ENCODE data around the gene MAML1. TPM values are rescaled to one million over a fixed set of nuclear protein-coding genes. Genes with fewer than 3 reads are reported as not detected.

The MAML1 gene
- total and polyA plus RNA-seq, 2 experiments from 2014 or later, result 14.4 to 35.8 TPM

DNA sequence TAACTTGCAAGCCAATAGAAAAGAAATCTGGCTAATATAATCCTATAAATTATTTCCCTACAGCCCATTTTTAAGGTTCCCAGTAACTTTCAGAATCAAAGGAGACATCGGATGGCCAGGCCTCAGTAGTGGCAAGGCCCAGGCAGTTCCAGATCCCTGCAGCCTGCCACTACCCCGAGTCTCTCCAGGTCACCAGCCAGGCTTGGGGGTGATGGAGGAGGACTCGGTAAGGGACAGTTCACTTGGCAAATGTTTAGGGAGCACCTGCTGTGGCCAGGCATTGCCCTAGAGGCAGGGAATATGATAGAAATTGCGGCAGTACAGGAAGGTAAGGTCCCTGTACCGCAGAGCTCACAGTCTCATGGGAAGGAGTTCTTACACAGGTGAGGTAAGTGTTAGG lies 46.0 kb downstream of the MAML1 start:
- Histone ChIP-seq H3K27ac (no peak overlapping the region), H3K4me3 (no peak overlapping the region), H3K9me3 (ENCODE audit: low read depth) (no peaks in the 10 kb centered on the region), H3K27me3 (no peaks in the 10 kb centered on the region), H3K36me3 (peaks cover 33% of the 10 kb centered on the region), H3K4me1 (ENCODE audit: low read depth) (no peaks in the 10 kb centered on the region)
- DNase-seq (ENCODE audit: low read depth in 1 of 2, low spot score in 1 of 2), result no peak
- TF ChIP-seq, protein P1, sequence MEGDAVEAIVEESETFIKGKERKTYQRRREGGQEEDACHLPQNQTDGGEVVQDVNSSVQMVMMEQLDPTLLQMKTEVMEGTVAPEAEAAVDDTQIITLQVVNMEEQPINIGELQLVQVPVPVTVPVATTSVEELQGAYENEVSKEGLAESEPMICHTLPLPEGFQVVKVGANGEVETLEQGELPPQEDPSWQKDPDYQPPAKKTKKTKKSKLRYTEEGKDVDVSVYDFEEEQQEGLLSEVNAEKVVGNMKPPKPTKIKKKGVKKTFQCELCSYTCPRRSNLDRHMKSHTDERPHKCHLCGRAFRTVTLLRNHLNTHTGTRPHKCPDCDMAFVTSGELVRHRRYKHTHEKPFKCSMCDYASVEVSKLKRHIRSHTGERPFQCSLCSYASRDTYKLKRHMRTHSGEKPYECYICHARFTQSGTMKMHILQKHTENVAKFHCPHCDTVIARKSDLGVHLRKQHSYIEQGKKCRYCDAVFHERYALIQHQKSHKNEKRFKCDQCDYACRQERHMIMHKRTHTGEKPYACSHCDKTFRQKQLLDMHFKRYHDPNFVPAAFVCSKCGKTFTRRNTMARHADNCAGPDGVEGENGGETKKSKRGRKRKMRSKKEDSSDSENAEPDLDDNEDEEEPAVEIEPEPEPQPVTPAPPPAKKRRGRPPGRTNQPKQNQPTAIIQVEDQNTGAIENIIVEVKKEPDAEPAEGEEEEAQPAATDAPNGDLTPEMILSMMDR (IDR thresholded peaks at IDR 0.05; ENCODE audit: low read depth, low read length), result no peak

DNA sequence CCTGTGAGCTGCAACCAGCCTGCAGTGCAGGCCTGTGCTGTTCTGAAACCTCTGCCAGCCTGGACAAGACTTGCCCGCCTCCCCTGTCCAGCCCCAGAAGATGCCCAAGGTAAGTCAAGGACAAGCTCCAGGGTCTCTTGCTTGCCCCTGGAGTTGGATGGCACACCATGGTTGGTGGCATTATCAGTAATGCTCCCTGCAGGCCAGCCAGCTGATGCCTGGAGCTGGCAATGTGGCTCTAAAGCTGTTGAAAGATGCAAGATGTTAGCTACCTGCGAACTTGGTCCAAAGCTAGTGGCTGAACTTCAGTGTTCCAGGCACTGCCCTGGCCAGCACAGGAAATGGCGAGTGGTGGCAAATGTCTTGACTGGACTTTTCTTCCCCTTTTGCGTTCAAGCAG lies 47.2 kb downstream of the MAML1 start:
- TF ChIP-seq, protein P1 (IDR thresholded peaks at IDR 0.05; ENCODE audit: low read depth, low read length), result no peak
- Histone ChIP-seq H3K27ac (no peak overlapping the region), H3K36me3 (peaks cover 28% of the 10 kb centered on the region), H3K4me1 (ENCODE audit: low read depth) (no peaks in the 10 kb centered on the region), H3K4me3 (no peak overlapping the region), H3K27me3 (no peaks in the 10 kb centered on the region), H3K9me3 (ENCODE audit: low read depth) (no peaks in the 10 kb centered on the region)
- no peak for DNase-seq (ENCODE audit: low read depth in 1 of 2, low spot score in 1 of 2)

DNA sequence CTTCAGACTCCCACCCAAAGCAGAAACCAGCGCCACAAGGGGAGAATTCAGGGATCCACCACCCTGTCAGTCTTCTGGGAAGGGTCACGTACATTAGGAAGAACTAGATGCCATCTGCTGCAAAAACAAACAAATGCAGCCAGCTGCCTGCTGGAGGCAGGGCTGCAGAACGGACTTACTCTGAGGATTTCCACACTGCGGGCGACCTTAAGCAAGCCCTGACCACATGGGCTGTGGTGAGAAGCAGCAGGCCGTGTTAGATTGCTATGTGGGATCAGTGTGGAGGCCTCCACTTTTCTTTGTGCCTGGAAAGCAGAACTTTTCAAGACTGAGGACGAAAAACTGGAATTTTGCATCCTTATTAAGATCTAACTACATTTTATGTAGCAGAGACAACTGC lies 47.7 kb downstream of the MAML1 start:
- TF ChIP-seq, protein P1 (IDR thresholded peaks at IDR 0.05; ENCODE audit: low read depth, low read length), result no peak
- peaks cover 22% of the 10 kb centered on the region for H3K36me3 ChIP-seq
- no peaks in the 10 kb centered on the region for H3K9me3 ChIP-seq (ENCODE audit: low read depth)
- no peak for DNase-seq (ENCODE audit: low read depth in 1 of 2, low spot score in 1 of 2)
- no peak overlapping the region for H3K4me3 ChIP-seq
- no peaks in the 10 kb centered on the region for H3K27me3 ChIP-seq
- no peak overlapping the region for H3K27ac ChIP-seq
- no peaks in the 10 kb centered on the region for H3K4me1 ChIP-seq (ENCODE audit: low read depth)

DNA sequence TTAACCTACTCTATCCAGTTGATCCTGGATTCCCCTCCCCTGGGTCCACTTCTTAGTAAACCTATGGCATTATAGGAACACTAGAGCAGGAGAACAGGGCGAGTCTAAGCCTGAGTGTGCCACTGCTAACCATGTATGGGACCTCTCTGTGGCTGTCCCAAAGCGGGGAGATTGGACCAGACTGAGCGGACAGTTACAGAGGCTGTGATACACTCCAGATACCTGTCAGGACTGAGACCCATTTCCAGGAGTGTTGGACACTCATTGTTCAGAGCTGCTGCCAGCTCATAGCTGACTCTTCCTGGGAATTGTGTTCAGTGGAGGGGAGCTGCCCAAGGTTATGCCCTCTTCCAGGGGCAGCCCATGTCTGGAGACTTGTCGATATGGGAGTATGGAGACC lies 49.2 kb downstream of the MAML1 start:
- Histone ChIP-seq H3K4me3 (no peak overlapping the region), H3K27ac (no peak overlapping the region)

GRCh38 chr5:179783128-179783527 lies 50.5 kb downstream of the MAML1 start:
- Histone ChIP-seq H3K27me3 (no peaks in the 10 kb centered on the region), H3K36me3 (peaks cover 6% of the 10 kb centered on the region), H3K4me1 (ENCODE audit: low read depth) (no peaks in the 10 kb centered on the region), H3K4me3 (no peak overlapping the region), H3K9me3 (ENCODE audit: low read depth) (no peaks in the 10 kb centered on the region), H3K27ac (no peak overlapping the region)
- DNase-seq (ENCODE audit: low read depth in 1 of 2, low spot score in 1 of 2), result no peak
- TF ChIP-seq, protein P1 (IDR thresholded peaks at IDR 0.05; ENCODE audit: low read depth, low read length), result no peak

More for the DNA sequence above, 49.2 kb downstream of the MAML1 start:
- Histone ChIP-seq H3K9me3 (ENCODE audit: low read depth) (no peaks in the 10 kb centered on the region), H3K4me1 (ENCODE audit: low read depth) (no peaks in the 10 kb centered on the region), H3K36me3 (peaks cover 12% of the 10 kb centered on the region), H3K27me3 (no peaks in the 10 kb centered on the region)
- TF ChIP-seq, protein P1 (IDR thresholded peaks at IDR 0.05; ENCODE audit: low read depth, low read length), result no peak
- DNase-seq (ENCODE audit: low read depth in 1 of 2, low spot score in 1 of 2), result no peak

DNA sequence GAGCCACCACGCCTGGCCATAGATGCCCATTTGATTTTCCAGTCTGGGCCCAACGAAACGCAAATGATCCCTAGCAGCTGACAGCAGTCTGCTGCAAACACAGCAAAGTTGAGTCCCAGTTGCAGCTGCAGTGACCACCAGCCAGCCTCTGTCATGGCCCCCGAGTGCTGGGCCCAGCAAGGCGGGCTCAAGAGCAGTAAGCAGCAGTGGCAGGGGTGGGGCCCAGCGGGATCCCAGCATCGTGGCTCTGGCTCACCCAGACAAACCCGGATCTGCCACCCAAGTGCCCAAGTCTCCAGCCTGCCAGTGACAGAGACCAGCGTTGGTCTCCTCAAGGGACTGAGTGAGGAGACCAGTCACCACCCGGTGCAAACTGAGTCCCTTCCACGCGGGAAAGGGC lies 54.2 kb downstream of the MAML1 start:
- Histone ChIP-seq H3K27me3 (no peaks in the 10 kb centered on the region), H3K9me3 (ENCODE audit: low read depth) (no peaks in the 10 kb centered on the region), H3K4me3 (no peak overlapping the region), H3K4me1 (ENCODE audit: low read depth) (no peaks in the 10 kb centered on the region), H3K27ac (no peak overlapping the region), H3K36me3 (no peaks in the 10 kb centered on the region)
- TF ChIP-seq, protein P1 (IDR thresholded peaks at IDR 0.05; ENCODE audit: low read depth, low read length), result no peak
- no peak for DNase-seq (ENCODE audit: low read depth in 1 of 2, low spot score in 1 of 2)
